GM19395 (cell line): Measurements from ENCODE around the gene MED27.

Source experiments
- ATAC-seq: cut with Tn5 transposase; IDR thresholded peaks from one replicate; pipeline ENCODE4 v1.9.1; 2021; ENCODE audit warnings: mild to moderate bottlenecking, moderate library complexity; ENCODE audit not compliant: unreplicated experiment

The MED27 gene, protein sequence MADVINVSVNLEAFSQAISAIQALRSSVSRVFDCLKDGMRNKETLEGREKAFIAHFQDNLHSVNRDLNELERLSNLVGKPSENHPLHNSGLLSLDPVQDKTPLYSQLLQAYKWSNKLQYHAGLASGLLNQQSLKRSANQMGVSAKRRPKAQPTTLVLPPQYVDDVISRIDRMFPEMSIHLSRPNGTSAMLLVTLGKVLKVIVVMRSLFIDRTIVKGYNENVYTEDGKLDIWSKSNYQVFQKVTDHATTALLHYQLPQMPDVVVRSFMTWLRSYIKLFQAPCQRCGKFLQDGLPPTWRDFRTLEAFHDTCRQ

DNA sequence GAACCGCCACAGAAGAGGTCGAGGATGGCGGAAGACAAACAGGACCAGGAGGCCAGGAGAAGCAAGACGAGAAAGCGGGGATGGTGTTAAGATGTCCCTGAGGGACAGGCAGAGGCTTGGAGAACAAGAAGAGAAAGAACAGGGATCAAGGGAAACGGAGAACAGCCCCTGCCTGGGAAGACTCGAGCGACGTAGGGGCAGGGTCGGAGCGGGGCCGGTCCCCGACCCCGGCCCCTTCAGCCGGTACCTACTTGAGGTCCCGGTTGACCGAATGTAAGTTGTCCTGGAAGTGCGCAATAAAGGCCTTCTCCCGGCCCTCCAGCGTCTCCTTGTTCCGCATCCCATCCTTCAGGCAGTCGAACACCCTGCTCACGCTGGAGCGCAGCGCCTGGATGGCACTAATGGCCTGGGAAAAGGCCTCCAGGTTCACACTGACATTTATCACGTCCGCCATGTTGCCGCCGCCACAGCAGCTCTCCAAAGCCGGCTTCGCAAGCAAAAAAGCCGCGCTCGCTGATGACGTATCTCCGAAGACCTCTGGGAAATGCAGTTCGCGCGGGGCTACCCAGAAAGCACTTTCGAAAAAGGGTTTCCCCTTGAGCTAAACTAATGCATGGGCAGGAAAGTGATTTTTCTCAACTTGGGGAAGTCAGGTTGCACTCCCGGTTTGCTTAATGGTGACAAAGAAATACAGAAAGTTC is at the start of gene MED27:
TSS of gene MED27 (minus strand) at position 477 of the 701 bp plus-strand sequence. CDS start at position 454, 23 bp downstream.
- peak; percentile 92 for ATAC-seq

DNA sequence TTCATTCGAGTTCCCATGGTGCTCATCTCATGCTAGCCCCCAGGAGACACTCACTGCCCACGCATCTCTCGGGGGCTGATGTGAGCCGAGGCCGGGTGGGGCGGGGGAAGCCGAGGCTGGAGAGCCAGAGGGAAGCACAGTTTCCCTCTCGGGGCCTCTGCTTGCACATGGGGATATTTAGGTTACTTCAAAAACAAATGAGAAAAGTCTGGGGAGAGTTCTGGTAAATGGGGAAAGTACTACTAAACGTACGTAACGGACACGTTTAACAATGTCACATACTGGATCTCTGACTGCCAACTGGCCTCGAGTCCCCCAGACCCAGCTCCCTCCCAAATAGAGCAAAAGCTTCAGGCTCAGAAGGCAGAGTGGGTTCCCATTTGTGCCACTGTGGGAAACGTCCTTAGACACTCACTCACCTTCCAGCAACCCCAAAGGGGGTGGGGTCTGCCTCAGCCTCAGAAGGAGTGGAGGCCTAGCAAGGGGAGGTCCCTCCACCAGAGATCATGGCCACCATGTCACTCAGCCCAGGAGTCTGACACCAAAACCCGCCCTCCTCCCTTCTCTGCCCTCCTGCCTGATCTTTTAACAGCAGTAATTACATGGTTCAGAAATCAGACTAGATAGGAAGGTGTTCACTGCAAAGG is 48.3 kb upstream of the MED27 start:
- ATAC-seq, result no peak

DNA sequence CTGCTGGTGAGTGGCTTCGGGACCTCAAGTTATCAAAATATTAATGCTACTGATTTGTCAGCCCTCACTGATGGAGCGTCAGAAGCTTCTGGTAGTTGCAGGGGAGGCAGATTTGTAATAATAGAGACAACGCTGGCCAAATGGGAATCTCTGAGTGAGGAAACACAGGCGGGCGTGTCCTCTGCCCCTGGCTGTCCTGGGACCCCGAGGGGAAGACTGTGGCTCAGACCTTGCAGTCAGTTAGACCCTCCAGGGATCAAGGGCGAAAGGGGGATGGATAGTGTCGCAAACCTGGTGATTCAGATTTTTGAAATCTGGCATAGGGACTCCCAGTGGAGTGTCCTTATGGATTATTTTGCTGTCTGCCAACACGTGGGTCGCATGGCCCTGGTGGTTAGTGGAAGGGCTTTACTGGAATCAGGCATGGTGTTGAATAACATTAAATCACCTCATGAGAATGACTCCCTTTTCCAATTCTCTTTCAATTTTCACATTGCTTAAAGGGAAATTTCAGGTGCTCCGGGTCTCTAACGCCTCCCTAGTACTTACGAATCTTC is 47.1 kb upstream of the MED27 start:
- no peak for ATAC-seq

DNA sequence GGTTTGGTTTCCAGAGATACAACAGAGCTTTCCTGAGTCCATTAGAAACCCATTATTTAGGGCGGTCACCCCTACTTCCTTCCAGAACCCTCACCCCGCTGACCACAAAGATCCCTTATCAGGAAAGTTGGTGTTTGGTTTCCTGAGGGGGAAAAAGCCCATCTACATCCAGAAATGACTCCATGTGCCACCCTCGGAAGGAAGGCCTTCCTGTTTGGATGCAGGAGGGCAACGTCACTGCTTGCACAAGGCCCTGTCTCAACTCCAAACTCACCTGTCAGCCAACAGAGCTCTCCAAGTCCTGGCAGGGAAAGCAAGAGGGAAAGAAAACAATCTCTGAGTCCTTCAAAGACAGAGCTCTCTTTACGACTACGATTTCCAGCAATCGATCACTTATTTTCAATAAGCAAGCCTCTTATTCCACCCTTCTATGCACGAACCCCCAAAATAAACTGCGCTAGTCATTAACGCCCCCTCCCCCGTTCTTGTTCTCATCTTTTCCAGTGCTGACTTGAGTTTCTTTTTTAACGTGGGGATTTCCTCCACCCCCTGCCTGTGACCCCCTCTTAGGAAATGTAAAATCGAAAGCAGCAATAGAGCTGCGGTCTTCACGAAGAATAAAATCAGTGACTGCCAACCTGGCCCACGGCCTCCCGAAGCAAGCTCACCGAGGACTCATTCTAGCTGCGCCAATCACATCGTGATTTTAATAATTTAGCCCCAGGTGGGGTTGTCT is 46.4 kb upstream of the MED27 start:
- ATAC-seq, result no peak

DNA sequence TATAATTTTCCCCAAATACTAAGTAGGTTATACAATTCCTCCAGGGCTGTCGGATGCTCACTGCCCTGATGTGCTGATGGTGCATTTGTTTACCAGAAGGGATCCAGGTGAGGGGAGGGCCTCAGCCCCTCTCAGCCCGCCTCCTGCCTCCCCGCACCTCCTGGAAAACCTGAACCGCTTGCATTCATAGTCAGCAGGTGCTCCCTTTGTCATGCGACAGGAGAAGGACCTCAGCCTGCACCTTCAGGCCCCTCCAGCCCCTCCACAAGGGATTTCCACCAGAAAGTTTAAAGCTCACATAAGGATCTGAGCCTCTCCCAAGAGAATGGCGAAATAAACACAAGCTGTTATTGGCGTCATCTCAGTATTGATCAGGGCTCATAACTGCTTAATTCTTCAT is 45.7 kb upstream of the MED27 start:
- ATAC-seq, result no peak

DNA sequence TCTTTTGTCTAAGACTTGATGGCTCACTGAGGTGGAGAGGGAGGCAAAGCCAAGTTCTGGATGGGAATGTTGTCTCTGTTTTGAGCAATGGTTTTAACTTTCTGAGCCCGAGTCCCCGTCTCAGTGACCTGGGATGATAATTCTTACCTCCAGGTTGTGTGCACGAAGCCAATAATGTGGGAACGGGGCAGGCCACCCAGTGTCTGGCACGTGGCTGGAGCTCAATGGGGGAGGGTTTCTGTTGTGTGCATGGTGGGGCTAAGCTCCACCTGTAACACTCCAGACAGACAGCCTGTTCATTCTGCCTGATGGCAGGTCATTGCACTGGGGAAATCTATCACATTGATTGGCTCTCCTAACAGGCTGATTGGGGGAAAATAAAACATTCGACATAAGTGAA is 45.1 kb upstream of the MED27 start:
- no peak for ATAC-seq

DNA sequence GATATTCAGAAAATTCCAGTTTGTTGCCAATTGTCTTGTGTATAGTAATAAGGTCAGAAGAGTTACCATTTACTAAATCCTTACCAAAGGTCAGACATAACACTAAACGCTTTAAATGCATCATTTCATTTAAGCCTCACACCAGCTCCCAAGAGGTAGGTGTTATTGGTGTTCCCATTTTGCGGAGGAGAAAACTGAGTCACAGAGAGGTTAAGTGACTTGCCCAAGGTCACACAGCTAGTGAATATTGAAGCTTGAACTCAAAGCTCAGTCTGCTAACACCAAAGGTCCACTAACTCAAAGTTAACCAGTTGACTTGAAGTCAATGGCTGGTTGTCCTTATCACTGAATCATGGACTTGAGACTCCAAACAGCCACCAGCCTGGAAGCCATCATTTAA is 41.4 kb upstream of the MED27 start:
- ATAC-seq, result no peak

DNA sequence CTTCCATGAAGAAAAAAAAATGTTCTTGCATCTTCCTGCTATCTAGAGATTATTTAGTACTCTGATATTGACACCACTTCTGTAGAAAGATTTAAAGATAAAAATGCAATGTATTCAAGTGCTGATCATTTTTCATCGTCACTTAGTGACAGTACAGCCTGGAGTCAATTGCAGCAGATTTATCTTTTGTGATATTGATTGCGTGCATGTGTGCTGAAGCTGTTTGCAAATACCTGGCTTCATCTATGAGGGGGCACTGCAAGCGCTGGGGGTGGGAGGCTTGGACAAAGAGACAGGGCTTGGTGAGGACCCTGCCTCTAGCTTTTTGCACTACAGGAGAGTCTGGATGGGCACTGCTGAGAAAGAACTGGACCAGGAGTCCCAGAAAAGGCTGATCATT is 38.0 kb upstream of the MED27 start:
- ATAC-seq, result no peak

DNA sequence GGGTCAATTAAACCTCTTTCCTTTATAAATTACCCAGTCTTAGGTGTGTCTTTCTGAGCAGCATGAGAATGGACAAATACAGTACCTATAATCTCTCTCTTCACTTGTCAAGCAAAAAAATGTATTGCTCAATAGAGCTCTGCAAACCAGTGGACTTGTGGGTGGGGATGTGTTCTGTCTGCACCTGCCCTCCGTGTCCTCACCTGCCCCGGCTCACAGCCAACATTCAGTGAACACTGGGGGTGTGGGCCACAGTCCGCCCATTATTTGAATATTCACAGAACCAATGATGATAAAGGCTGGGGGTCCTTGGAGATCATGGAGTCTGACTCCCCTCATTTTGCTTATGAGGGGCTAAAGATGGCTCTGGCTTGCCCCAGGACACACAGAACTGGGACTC is 36.9 kb upstream of the MED27 start:
- no peak for ATAC-seq

DNA sequence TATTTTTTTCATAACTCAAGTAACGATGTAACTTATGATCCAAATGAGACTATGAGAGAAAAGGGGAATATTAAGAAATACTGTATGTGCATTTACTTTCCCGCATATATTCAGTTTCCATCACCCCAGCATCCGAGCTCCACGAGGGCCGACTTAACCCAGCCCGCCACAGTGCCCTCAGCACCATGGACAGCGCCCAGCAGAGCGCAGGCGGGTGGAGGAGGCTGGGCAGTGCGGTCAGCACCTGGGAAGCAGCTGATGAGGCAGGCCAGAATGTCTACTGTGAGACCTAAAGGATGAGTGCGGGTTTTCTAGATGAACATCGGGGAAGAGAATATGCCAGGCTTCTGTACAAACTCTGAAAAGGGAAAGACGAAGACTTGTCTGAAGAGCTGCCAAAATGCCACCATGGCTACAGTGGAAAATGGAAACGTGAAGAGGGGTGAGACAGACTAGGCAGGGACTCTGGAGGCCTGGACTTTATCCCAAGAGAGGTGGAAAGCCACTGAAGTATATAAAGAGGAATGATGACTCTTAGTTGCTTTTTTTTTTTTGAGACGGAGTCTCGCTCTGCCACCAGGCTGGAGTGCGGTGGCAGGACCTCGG is 34.5 kb upstream of the MED27 start:
- no peak for ATAC-seq

DNA sequence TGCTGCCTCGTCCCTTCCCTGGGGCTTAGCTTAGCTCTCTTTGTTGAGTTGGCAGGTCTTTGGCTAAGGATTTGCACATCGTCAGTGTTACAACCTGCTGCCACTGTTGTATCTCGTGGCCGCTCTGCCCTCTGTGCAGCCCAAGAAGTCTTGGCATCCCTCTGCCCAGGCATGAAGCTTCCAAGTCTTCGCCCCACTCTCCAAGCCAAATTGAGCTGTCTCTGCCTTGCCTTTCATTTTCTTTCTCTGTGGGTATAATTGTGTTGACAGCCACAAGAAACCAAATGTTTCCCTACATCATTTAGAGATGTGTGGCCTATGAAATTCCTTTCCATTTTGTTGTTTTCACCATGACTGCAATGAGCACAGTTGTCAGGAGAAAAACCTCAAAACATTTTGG is 29.6 kb upstream of the MED27 start:
- no peak for ATAC-seq

DNA sequence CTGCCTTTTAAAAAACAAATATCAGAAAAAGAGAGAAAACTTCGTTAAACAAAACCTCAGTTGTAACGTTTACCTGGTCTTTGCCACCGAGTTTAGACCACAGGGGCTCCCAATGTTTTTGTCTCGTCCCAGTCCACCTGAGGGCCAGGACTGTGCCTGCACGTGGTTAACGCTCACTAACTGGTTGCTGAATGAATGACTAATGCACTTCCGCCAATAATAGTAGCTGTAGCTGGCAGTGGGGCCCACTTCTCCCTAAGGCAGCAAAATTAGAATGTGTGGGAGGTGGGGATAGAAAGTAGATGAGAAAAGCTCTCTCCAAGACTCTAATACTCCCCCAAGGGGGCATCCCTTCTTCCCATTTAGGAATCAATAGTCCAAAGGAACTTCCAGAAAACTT is 29.1 kb upstream of the MED27 start:
- no peak for ATAC-seq

DNA sequence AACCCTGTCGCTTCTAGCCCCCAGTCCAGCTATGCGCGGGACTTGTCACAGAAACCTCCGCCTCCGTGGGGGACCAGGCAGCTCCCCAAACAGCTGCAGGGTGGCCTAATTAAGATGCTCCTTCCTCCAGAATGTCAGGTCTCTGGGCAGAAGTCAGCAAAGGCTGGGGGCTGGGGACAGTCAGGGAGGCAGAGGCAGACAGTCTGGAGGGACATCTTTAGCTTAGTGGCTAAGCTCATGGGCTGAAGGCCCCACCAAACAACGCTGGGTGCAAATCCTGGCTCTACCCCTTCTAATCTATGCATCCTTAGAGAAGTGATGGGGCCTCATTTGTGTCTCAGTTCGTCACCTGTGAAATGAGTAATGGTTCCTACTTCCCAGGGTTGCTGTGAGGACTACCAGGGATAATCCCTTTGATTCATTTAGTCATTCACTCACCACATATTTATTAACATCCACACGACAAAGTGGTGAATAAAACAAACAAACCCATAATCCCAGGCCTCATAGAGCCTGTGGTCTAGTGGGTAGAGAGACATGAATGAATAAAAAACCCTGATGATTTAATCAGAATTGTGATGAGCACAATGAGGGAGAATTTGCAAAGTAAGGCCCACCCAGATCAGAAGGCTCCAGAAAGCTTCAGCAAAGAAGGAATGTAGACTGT is 20.2 kb upstream of the MED27 start:
- ATAC-seq, result no peak

DNA sequence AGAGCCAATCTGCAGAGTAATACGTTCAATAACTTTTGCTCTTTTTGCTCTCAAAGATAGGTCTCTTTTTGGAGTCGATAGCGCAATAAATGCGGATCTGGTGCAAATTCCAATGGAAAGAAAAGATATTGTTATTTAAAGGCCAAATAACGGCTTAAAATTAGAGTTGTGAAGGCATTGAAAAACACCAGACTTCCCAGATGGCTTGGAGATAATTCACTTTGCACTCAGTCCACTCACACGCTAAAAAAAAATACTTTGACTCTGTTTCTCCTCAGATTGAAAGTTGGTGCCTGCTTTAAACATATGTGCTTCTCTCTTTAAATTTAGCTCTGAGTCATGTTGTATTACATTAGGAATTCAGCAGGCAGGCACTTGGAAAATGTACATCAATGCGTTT is 19.5 kb upstream of the MED27 start:
- no peak for ATAC-seq

DNA sequence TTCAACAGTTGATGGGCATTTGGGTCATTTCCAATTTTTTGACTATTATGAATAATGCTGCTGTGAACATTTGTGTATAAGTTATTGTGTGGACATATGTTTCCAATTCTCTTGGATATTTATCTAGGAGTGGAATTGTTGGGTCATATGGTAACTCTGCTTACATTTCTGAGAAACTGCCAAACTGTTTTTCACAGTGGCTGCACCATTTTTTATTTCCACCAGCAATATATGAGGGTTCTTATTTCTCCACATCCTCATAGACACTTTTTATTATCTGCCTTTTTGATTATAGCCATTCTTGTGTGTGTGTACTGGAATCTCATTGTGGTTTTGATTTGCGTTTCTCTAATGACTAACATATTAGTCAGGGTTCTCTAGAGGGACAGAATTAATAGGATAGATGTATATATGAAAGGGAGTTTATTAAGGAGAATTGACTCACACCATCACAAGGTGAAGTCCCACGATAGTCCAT is 14.7 kb upstream of the MED27 start:
- no peak for ATAC-seq

DNA sequence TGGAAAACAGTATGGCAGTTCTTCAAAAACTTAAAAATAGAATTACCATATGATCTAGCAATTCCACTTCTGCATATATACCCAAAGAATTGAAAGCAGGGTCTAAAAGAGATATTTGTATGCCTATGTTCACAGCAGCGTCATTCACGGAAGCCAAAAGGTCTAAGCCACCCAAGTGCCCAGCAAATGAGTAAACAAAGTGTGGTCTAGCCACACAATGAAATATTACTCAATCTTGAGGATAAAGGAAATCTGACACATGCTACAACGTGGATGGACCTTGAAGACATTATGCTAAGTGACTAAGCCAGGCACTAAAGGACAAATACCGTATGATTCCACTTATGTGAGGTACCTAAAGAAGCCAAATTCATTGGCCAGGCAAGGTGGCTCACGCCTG is 11.1 kb upstream of the MED27 start:
- no peak for ATAC-seq

DNA sequence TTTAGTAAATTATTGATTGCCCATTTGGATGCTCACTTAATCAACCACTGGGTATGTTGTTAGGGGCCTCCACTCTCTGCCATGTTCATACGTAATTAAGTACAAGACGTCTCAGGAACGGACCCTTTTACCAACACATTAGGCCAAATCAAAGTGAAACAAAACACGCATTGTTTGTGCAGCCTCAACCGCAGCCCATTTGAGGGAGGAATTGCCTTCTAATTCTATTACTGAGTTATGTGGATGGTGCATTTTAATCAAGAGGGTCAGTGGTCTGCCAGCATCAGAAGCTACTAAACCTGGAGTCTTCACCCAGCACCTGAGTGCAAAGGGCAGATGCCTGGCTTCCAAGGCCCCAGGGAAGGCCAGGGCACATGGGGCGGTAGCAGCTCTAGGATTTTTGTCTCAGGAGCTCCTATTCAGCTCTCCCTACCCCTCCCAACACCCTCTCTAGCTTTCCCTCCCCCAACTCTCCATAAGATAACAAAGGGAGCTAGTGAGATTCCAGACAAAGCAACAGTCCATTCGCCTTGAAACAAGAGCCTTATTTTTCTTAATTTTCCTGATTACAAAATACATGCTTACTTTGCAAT is 7.9 kb upstream of the MED27 start:
- no peak for ATAC-seq

DNA sequence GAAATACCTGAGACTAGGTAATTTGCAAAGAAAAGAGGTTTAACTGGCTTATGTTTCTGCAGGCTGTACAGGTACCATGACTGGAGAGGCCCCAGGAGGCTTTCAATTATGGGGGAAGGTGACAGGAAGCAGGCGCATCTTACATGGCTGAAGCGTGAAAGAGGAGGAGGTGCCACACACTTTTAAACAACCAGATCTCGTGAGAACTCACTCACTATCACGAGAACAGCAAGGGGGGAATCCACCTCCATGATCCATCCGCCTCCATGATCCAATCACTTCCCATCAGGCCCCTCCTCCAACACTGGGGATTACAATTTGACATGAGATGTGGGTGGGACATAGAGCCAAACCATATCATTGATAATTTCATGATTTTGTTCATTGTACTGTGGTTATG is 2.5 kb upstream of the MED27 start:
- no peak for ATAC-seq

DNA sequence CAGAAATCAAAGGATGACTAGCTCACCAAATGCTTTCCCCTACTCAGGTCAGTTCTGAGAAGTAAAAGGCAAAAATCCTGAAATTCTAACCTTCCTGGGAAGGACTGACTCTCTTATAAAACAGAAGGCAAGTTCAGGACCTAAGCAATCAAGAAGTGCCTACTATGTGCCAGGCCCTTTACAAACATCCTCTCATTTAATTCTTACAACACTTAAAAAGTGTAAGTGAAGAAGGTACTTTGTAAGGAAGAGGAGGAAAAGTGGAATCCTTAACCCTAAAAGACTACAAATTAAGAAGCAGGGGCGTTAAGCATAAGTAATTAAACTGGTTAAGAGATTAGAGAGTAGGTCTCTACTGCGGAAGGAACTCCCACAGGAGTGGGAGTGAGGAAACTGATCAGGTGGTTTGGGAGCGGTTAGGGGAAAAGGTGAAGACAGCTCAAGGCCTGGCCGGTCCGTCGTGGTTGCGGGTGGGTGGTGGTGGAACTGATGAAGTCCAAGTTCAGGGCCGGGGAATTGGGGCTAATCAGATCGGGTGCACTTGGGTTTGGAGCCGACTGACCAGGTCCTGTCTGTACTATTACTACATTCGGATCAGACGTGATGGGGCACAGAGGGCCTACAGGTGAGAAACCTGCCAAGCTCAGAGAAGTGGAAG is 839 bp downstream of the MED27 start:
- peak; percentile 16 for ATAC-seq
